HG03521 (cell line): Measurements from ENCODE around the gene CDR2L.
"Not testable (repeated sequence)": the region's sequence is repeated elsewhere in the genome, so short reads cannot be mapped to it uniquely, and the experiment has no call there.

Source experiments
- ATAC-seq: cut with Tn5 transposase; IDR thresholded peaks from one replicate; pipeline ENCODE4 v1.9.1; 2021; ENCODE audit warnings: mild to moderate bottlenecking, moderate library complexity; ENCODE audit not compliant: unreplicated experiment

Gene CDR2L

GRCh38 chr17:74959826-74960515 lies 27.5 kb upstream of the CDR2L start:
- no peak for ATAC-seq

GRCh38 chr17:74960570-74961342 lies 26.7 kb upstream of the CDR2L start:
- no peak for ATAC-seq

GRCh38 chr17:74961657-74962350 lies 25.6 kb upstream of the CDR2L start:
- no peak for ATAC-seq

- ATAC-seq = no peak
These were observed 24.6 kb upstream of the CDR2L start for GRCh38 chr17:74962622-74963394.

GRCh38 chr17:74963656-74964055 lies 23.8 kb upstream of the CDR2L start:
- no peak for ATAC-seq

- ATAC-seq = no peak
These were observed 23.1 kb upstream of the CDR2L start for GRCh38 chr17:74964246-74964761.

GRCh38 chr17:74964988-74965622 lies 22.3 kb upstream of the CDR2L start:
- no peak for ATAC-seq

- no peak for ATAC-seq
These were observed 19.1 kb upstream of the CDR2L start for GRCh38 chr17:74968361-74968780.

- ATAC-seq = not testable (repeated sequence)
These were observed 17.9 kb upstream of the CDR2L start for GRCh38 chr17:74969501-74969900.

- no peak for ATAC-seq
These were observed 17.0 kb upstream of the CDR2L start for GRCh38 chr17:74970395-74970794.

GRCh38 chr17:74971069-74971841 lies 16.2 kb upstream of the CDR2L start:
- ATAC-seq = no peak

- ATAC-seq = no peak
These were observed 15.7 kb upstream of the CDR2L start for GRCh38 chr17:74971842-74972106.

- ATAC-seq = no peak
These were observed 15.1 kb upstream of the CDR2L start, which contains the start of gene HID1 for GRCh38 chr17:74972107-74972972. Gene HID1 (minus strand): TSS chr17:74972759. CDS start chr17:74972656, 103 bp downstream.

- ATAC-seq = no peak
These were observed 14.5 kb upstream of the CDR2L start for GRCh38 chr17:74972973-74973328.

- no peak for ATAC-seq
These were observed 11.5 kb upstream of the CDR2L start for GRCh38 chr17:74975943-74976342.

- no peak for ATAC-seq
These were observed 9.6 kb upstream of the CDR2L start for GRCh38 chr17:74977802-74978201.

- ATAC-seq = no peak
These were observed 9.2 kb upstream of the CDR2L start for GRCh38 chr17:74978240-74978639.

GRCh38 chr17:74979408-74980146 lies 7.9 kb upstream of the CDR2L start:
- ATAC-seq = no peak
